Heart right ventricle (tissue), 16 donors: ENCODE results near the gene CHST15. TPM values are rescaled to one million over a fixed set of nuclear protein-coding genes. Genes with fewer than 3 reads are reported as not detected.

Experiments
- ATAC-seq, 8 donors: fragments of 200-7000 bp; cut with Tn5 transposase; one replicate each; pipeline ENCODE4 v1.9.1; 2020; ENCODE audit warnings: mild to moderate bottlenecking in 8 of 8, moderate library complexity in 8 of 8, moderate number of reproducible peaks in 1 of 8
- DNase-seq, 2 donors: peaks; one replicate each; pipeline ENCODE4 v3.0.0-alpha.2; 2020
- H3K27ac ChIP-seq, 10 donors: fragments of 200-600 bp; sonication (generic) in 2 of 10; one replicate each; pipeline versions ENCODE4 v1.5.0 to v1.8.0; 2020 to 2022; ENCODE audit warnings: mild to moderate bottlenecking in 3 of 10
- H3K27me3 ChIP-seq, 7 donors: fragments of 200-600 bp; one replicate each; pipeline ENCODE4 v1.8.0; 2021 to 2022; ENCODE audit warnings: mild to moderate bottlenecking in 2 of 7
- H3K36me3 ChIP-seq, 9 donors: fragments of 200-600 bp; sonication (generic) in 1 of 9; one replicate each; pipeline versions ENCODE4 v1.5.0 to v1.8.0; 2020 to 2022; ENCODE audit warnings: mild to moderate bottlenecking in 2 of 9
- H3K4me1 ChIP-seq, 9 donors: fragments of 200-600 bp; sonication (generic) in 1 of 9; one replicate each; pipeline versions ENCODE4 v1.5.0 to v1.8.0; 2020 to 2022; ENCODE audit warnings: mild to moderate bottlenecking in 4 of 9
- H3K4me3 ChIP-seq, 10 donors: fragments of 200-600 bp; sonication (generic) in 2 of 10; one replicate each; pipeline versions ENCODE4 v1.5.0 to v1.8.0; 2020 to 2022; ENCODE audit warnings: mild to moderate bottlenecking in 7 of 10, moderate library complexity in 2 of 10
- H3K9me3 ChIP-seq, 11 donors: fragments of 200-600 bp in 10 of 11; sonication (generic) in 2 of 11; one replicate each; pipeline versions ENCODE4 v1.5.0 to v1.8.0; 2013 to 2022; ENCODE audit warnings: mild to moderate bottlenecking in 2 of 11, control low read depth in 1 of 11, moderate library complexity in 1 of 11
- CTCF ChIP-seq, 9 donors: fragments of 200-600 bp; sonication (generic) in 2 of 9; IDR thresholded peaks; one replicate each; pipeline versions ENCODE4 v1.5.0 to v1.8.0; 2021 to 2022; ENCODE audit warnings: antibody characterized with exemption in 9 of 9, mild to moderate bottlenecking in 5 of 9, moderate library complexity in 1 of 9
- WGBS, 2 donors: extraction: QIAGEN DNeasy Blood & Tissue Kit; methylation state at CpG; one replicate each; pipeline ENCODE4 v1.1.7; 2013; ENCODE audit warnings: inconsistent platforms in 1 of 2; 5-methylcytosine and 5-hydroxymethylcytosine counted together
- intact Hi-C, 10 donors: fragments of 100-400 bp; cut with DNase I; formaldehyde crosslinking; loops; one replicate each; pipeline versions ENCODE4 v1.11.1 to v1.14.2; 2022
- polyA plus RNA-seq, 2 donors: library from polyadenylated mRNA; stranded (reverse); fragments of 200-250 nt; gene quantifications; one replicate each; pipeline ENCODE4 v1.2.3, GENCODE V29; 2013
- total RNA-seq, 10 donors: library from RNA; stranded (reverse); fragmentation: NEBNext Ultra II Directional in 3 of 10; extraction: Animal tissue kit (Norgen Biotek cat#: 25700) in 3 of 10; gene quantifications; one replicate each; pipeline versions ENCODE4 v1.2.1 to v1.2.4, GENCODE V29; 2021 to 2023
- donor health status: Arrhythmogenic right ventricular cardiomyopathy.
- donor health status: ischemic (EF 13 %, LVEDD 7.1; RV severe dilation, severe dysfunction).
- donor health status: healthy with polysubstance abuse.
- donor health status: DM: no; HTN: yes; CAD: no.
- donor health status: DM: no; HTN: no; CAD: no.
- donor health status: ischemic (EF 25% LVEDD 6.9; RV normal size, moderate dysfunction).
- donor health status: ischemic (EF 25% LVEDD 5.7; RV mildly dilated, moderate dysfunction).
- donor health status: healthy.
- donor health status: DM: yes; HTN: yes; CAD: no.
- donor health status: Ischemic cardiomyopathy.
- donor health status: ischemic (EF 35%, LVEDD 5.7; RV mildly dilated, moderate dysfunction).
- donor health status: nonischemic (EF 11% LVEDD 7.7; RV severe dilation, severe dysfunction).
- donor health status: DM: yes; HTN: yes; CAD: no.
- donor health status: PGD.
- donor health status: ischemic (EF 29% LVEDD 5.4; RV normal size, mild dysfunction).
- donor health status: nonischemic (EF 23%, LVEDD 6.1; RV moderate dilation, normal function).

Gene CHST15
- total and polyA plus RNA-seq, 12 donors = 1.3 to 16.7 (median 4.8) TPM

DNA sequence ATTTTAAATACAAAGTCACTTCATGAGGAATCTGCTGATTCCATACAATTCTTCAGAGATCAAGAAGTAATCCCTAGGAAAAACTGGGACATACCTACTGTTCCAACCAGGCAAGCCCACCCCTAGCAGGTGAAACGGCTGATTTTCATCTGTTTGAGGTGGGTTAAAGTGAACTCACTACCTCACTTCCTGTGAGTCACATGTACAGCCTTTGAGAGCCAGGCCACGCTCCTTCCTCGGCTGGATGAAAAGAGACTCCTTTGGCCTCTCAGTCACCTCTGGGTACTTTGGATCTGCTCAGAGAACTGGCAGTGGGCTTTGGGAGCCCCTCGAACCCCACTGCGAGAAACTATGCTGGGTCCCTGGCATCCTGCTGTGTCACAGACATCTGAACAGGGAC lies 68.2 kb downstream of the CHST15 start:
- intact Hi-C loops = loop anchor here in 3 of 10 donors (10.0 kb wide), 1 partner anchor 240 kb away; no protein-coding TSS in a partner anchor
- no peaks in the 10 kb centered on the region for H3K9me3 ChIP-seq
- DNase-seq = no peak
- WGBS, 2 donors = 63 to 68% methylated on average over 5 of the region's 5 CpGs
- TF ChIP-seq CTCF (IDR thresholded peaks at IDR 0.05) = no peak
- no peak overlapping the region for H3K4me3 ChIP-seq
- peaks cover 0 to 69% (median 0%) of the 10 kb centered on the region in 9 donors for H3K36me3 ChIP-seq
- no peak for ATAC-seq
- no peak overlapping the region for H3K27ac ChIP-seq
- peaks cover 0 to 10% (median 0%) of the 10 kb centered on the region in 9 donors for H3K4me1 ChIP-seq
- peaks cover 0 to 13% (median 4%) of the 10 kb centered on the region in 7 donors for H3K27me3 ChIP-seq

DNA sequence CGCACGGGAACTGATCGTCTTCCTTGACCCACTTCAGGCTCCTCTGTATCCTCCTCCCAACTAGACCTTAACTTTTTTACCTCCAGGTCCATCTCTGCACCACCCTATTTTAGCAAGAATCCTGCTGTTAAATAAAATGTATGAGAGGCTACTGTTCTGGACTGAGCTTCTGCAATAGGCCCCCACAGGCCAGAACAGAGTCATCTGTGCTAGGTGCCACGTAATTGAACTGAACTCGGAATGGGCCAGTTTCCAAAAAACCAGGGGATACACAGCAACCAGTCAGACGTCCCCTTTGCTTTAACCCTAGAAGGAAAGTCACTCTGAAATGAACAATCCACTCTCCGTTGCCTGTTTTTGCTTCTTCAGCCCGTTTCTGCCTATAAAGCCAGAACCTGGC lies 71.3 kb downstream of the CHST15 start:
- no peak for TF ChIP-seq CTCF (IDR thresholded peaks at IDR 0.05)
- no peak overlapping the region for H3K27ac ChIP-seq
- H3K27me3 ChIP-seq = peaks cover 0 to 12% (median 4%) of the 10 kb centered on the region in 7 donors
- DNase-seq (no peak), ATAC-seq (no peak)
- intact Hi-C loops = loop anchor here in 3 of 10 donors (10.0 kb wide), 1 partner anchor 243 kb away; no protein-coding TSS in a partner anchor
- peaks cover 0 to 66% (median 0%) of the 10 kb centered on the region in 9 donors for H3K36me3 ChIP-seq
- no peak overlapping the region for H3K4me3 ChIP-seq
- peaks cover 0 to 10% (median 0%) of the 10 kb centered on the region in 9 donors for H3K4me1 ChIP-seq
- no peaks in the 10 kb centered on the region for H3K9me3 ChIP-seq
- 74% methylated on average over 8 of the region's 8 CpGs for WGBS, 2 donors

GRCh38 chr10:124020981-124021815 lies 72.2 kb downstream of the CHST15 start:
- WGBS, 2 donors = 48 to 61% methylated on average over 18 of the region's 18 CpGs
- H3K27me3 ChIP-seq = peaks cover 0 to 12% (median 4%) of the 10 kb centered on the region in 7 donors
- DNase-seq = no peak

More at GRCh38 chr10:124020981-124021815, 72.2 kb downstream of the CHST15 start:
- Histone ChIP-seq H3K4me3 (no peak overlapping the region), H3K27ac (no peak overlapping the region), H3K9me3 (no peaks in the 10 kb centered on the region), H3K4me1 (peaks cover 0 to 5% (median 0%) of the 10 kb centered on the region in 9 donors), H3K36me3 (peaks cover 0 to 68% (median 0%) of the 10 kb centered on the region in 9 donors)
- no peak for ATAC-seq
- intact Hi-C loops = loop anchor here in 3 of 10 donors (10.0 kb wide), 1 partner anchor 244 kb away; no protein-coding TSS in a partner anchor
- TF ChIP-seq CTCF (IDR thresholded peaks at IDR 0.05) = no peak
